ENCODE data around the gene ADTRP.

The ADTRP gene

DNA sequence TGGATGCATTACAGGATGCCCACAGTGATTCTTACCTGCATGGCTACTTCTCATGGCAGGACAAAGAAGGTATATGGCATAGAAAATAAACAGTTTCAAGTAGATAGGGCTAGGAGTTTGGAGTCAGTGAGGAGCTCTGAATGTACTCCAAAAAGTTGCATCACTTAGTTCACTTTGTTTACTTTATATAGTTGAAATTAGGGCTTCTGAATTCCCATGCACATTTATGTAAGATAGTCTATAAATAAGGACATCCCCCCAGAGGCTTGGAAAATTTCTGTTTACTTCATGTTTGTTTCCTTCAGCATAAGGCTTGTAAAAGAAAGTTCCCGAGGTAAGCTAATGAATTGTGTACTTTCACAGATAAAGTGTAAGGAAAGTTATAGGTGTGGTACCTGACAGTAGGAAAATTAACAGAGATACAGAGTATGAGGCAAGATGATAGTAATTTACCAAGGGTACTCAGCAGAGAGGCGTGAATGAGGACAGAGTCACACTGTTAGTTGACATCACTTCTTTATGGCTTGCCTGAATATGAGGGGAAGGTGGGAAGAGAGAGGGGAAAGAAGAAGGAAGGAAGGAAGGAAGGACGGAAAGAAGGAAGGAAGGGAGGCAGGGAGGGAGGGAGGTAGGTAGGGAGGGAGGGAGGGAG, 51.1 kb downstream of the ADTRP start:
- no peak for TF ChIP-seq CTCF (IDR thresholded peaks at IDR 0.05; ENCODE audit: low read depth, low read length)
- DNase-seq (ENCODE audit: extremely low read depth, low read depth) = no peak

GRCh38 chr6:11724286-11724685, 54.3 kb downstream of the ADTRP start:
- no peak for DNase-seq (ENCODE audit: extremely low read depth, low read depth)
- TF ChIP-seq CTCF (IDR thresholded peaks at IDR 0.05; ENCODE audit: low read depth, low read length) = no peak

DNA sequence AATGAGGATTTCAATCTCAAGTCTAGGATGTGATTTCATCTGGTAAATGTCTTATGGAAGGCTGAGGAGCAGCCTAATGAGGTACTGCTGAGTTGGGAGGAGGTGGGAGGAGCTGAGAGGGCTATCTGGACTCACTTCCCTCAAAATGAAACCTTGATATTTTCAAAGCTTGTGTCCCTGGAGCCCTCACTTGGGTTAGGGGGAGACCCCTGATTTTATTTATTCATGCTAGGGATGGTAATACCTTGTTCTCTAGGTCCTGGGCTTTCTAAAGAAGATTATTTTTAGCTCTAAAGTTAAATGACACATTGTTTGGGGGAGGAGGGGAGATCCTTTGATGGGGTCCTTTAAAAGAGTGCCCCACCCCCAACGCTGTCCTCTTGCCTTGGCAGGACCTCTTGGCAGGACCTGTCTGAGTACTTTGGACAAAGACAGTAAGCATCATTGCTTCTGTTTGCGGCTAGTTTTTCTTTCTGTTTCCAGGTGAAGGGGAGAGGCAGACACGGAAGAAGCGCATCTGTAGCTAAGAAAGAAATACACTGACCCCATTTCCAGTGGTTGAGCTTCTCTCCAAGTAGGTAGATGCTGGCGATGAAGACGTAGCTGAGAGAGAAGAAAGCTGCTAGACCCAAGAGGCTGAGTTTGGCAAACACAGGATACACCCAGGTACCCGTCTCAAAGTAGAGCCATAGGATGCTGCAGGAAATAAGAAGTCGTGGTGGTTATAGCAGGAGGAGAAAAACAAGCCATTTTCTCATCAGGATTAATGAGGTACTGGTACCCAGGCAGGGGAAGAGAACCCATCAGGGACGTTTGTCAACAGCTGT, 55.6 kb downstream of the ADTRP start:
- no peak for DNase-seq (ENCODE audit: extremely low read depth, low read depth)
- TF ChIP-seq CTCF (IDR thresholded peaks at IDR 0.05; ENCODE audit: low read depth, low read length) = no peak

DNA sequence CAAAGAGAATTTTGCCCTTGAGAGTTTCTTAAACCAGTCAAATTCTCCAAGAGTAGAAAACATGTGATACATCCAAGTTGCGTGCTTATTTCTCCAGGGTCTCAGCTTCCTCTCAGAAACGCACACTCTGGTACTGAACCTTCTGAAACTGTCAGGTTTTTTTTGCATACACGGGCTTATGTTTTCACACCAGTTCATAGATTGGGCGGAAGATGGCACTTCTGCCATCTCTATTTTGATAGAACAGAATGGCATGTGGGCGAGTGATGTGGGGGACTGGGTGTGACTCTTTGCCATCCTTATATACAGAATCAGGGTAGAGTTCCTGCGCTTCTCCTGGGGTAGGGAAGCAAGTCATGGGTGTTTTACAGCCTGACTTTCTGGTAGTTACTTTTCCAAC, 56.4 kb downstream of the ADTRP start:
- no peak for DNase-seq (ENCODE audit: extremely low read depth, low read depth)
- TF ChIP-seq CTCF (IDR thresholded peaks at IDR 0.05; ENCODE audit: low read depth, low read length) = no peak

DNA sequence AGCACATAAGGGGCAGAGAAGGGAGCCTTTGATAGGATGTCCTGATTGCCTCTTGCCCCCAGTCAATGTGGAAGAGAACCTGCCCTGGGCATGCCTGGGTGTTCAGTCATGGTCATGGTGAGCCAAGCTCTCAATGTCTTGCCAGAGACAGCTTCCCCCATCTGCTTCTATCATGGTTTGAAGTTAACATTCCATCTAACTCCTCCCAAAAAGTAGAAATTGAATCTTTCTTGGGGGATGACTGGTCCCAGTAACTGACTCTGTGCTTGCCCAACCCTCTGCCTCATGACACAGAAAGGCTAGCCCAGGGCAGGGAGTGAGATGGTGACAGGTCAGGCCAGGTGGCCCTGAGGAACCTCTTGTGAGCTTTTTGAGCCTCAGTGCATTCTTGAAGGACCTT, 60.1 kb downstream of the ADTRP start:
- TF ChIP-seq CTCF (IDR thresholded peaks at IDR 0.05; ENCODE audit: low read depth, low read length) = no peak
- no peak for DNase-seq (ENCODE audit: extremely low read depth, low read depth)

DNA sequence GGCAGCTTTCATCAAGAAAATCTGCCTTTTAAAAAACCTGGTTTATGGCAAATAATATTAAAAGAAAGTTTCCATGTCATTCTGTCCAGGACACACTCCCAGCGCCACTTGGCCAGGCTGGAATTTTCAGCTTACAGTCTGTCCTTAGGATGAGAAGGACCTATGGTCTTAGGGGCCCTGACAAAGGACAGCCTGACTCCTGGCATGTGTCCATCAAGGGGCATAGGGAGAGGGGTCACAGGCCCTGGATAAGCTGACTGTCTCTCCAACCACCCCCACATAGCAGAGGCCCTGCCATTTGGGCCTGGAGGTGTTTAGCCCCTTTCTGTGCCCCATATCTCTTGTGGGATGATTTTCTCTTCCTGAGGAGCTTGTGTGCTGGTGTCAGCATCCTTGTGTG, 60.6 kb downstream of the ADTRP start:
- no peak for TF ChIP-seq CTCF (IDR thresholded peaks at IDR 0.05; ENCODE audit: low read depth, low read length)
- no peak for DNase-seq (ENCODE audit: extremely low read depth, low read depth)

DNA sequence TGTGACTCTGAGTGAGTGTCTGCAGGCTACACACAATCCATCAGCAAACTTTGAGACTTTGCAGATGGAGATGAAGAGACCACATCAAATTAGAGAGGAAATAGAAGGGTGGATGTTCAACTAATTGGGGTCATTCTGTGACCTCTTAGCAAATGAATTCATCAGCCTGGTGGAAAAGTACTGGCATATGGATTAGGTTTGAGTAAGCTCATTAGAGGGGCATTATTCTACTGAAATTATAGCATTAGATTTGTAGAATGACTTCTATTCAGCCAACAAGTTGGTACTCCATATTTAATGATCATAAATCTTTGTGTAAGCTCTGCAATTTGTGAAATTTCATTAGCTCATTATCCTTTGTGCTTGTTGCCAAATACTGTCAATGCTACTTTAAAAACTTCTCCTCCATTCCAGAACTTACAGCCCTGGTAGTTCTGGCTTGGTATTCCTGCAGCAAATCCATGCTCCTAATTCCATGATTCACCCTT, 63.8 kb downstream of the ADTRP start:
- no peak for TF ChIP-seq CTCF (IDR thresholded peaks at IDR 0.05; ENCODE audit: low read depth, low read length)
- DNase-seq (ENCODE audit: extremely low read depth, low read depth) = no peak
